H9 (cell line): ENCODE measurements around the gene TMEM254. TPM values are rescaled to one million over a fixed set of nuclear protein-coding genes. Genes with fewer than 3 reads are reported as not detected.

ENCODE experiments used
- DNase-seq: peaks from one replicate; pipeline ENCODE4 v3.0.0-alpha.2; 2017
- H2AFZ ChIP-seq: one replicate; pipeline ENCODE4 v1.6.1; 2013; ENCODE audit warnings: mild to moderate bottlenecking, low read length, control low read depth, moderate library complexity
- H2AK5ac ChIP-seq: 2 replicates; pipeline ENCODE4 v1.6.1; 2013; ENCODE audit warnings: low read length, control low read depth, mixed read lengths; ENCODE audit not compliant: insufficient read length
- H2BK120ac ChIP-seq: one replicate; pipeline ENCODE4 v1.6.1; 2013; ENCODE audit warnings: low read depth, mild to moderate bottlenecking, low read length, control low read depth, inconsistent platforms; ENCODE audit not compliant: poor library complexity, severe bottlenecking
- H2BK12ac ChIP-seq: 2 replicates; pipeline ENCODE4 v1.6.1; 2013; ENCODE audit warnings: low read length, control low read depth, mixed read lengths, low read depth; ENCODE audit not compliant: insufficient read length
- H2BK15ac ChIP-seq: 2 replicates; pipeline ENCODE4 v1.6.1; 2013; ENCODE audit warnings: low read depth, low read length, control low read depth
- H2BK20ac ChIP-seq: one replicate; pipeline ENCODE4 v1.6.1; 2013; ENCODE audit warnings: low read depth, mild to moderate bottlenecking, low read length, control low read depth, inconsistent platforms; ENCODE audit not compliant: poor library complexity, severe bottlenecking
- H2BK5ac ChIP-seq: 2 replicates; pipeline ENCODE4 v1.6.1; 2013; ENCODE audit warnings: low read length, control low read depth, mixed read lengths; ENCODE audit not compliant: insufficient read length
- H3K14ac ChIP-seq: 2 replicates; pipeline ENCODE4 v1.6.1; 2013; ENCODE audit warnings: low read length, control low read depth; ENCODE audit not compliant: insufficient read depth
- H3K18ac ChIP-seq: 2 replicates; pipeline ENCODE4 v1.6.1; 2013; ENCODE audit warnings: low read depth, mild to moderate bottlenecking, mixed read lengths, low read length, control low read depth; ENCODE audit not compliant: insufficient read length
- H3K23ac ChIP-seq: 2 replicates; pipeline ENCODE4 v1.6.1; 2013; ENCODE audit warnings: low read length, control low read depth, mixed read lengths, low read depth; ENCODE audit not compliant: insufficient read length
- H3K23me2 ChIP-seq: 2 replicates; pipeline ENCODE4 v1.6.1; 2013; ENCODE audit warnings: low read depth, mild to moderate bottlenecking, mixed read lengths, low read length, control low read depth; ENCODE audit not compliant: insufficient read length, poor library complexity, severe bottlenecking
- H3K27ac ChIP-seq: 2 replicates; pipeline ENCODE4 v1.5.1; 2013; ENCODE audit warnings: low read length, control low read depth, mixed read lengths, low read depth; ENCODE audit not compliant: insufficient read length
- H3K27me3 ChIP-seq: 2 replicates; pipeline ENCODE4 v1.6.1; 2013; ENCODE audit warnings: low read length, control low read depth, inconsistent platforms; ENCODE audit not compliant: insufficient read depth
- H3K4ac ChIP-seq: 2 replicates; pipeline ENCODE4 v1.6.1; 2013; ENCODE audit warnings: low read depth, mild to moderate bottlenecking, control low read depth, inconsistent platforms, low read length, moderate library complexity
- H3K4me1 ChIP-seq: 2 replicates; pipeline ENCODE4 v1.6.1; 2013; ENCODE audit warnings: low read length, control low read depth, inconsistent platforms; ENCODE audit not compliant: insufficient read depth
- H3K4me2 ChIP-seq: 2 replicates; pipeline ENCODE4 v1.6.1; 2013; ENCODE audit warnings: low read length, control low read depth, mixed read lengths; ENCODE audit not compliant: insufficient read length, insufficient read depth
- H3K56ac ChIP-seq: 2 replicates; pipeline ENCODE4 v1.6.1; 2013; ENCODE audit warnings: low read depth, mild to moderate bottlenecking, mixed read lengths, low read length, control low read depth; ENCODE audit not compliant: insufficient read length
- H3K79me1 ChIP-seq: 2 replicates; pipeline ENCODE4 v1.6.1; 2013; ENCODE audit warnings: low read depth, mild to moderate bottlenecking, moderate library complexity, low read length, control low read depth, inconsistent platforms; ENCODE audit not compliant: insufficient read depth, poor library complexity, severe bottlenecking
- H3K79me2 ChIP-seq: 2 replicates; pipeline ENCODE4 v1.6.1; 2013; ENCODE audit warnings: low read length, control low read depth, inconsistent platforms; ENCODE audit not compliant: insufficient read depth
- H3K9ac ChIP-seq: 2 replicates; pipeline ENCODE4 v1.6.1; 2013; ENCODE audit warnings: low read length, control low read depth, mixed read lengths; ENCODE audit not compliant: insufficient read length; ENCODE audit errors: extremely low read depth
- H3K9me3 ChIP-seq: one replicate; pipeline ENCODE4 v1.6.1; 2013; ENCODE audit warnings: low read depth, low read length, inconsistent platforms; ENCODE audit not compliant: control insufficient read depth
- H3T11ph ChIP-seq: one replicate; pipeline ENCODE4 v1.6.1; 2013; ENCODE audit warnings: mild to moderate bottlenecking, low read length, control low read depth, inconsistent platforms
- H4K20me1 ChIP-seq: one replicate; pipeline ENCODE4 v1.6.1; 2013; ENCODE audit not compliant: control insufficient read depth, insufficient read length, insufficient read depth
- H4K5ac ChIP-seq: 2 replicates; pipeline ENCODE4 v1.6.1; 2013; ENCODE audit warnings: low read depth, mild to moderate bottlenecking, mixed read lengths, low read length, control low read depth; ENCODE audit not compliant: insufficient read length
- H4K8ac ChIP-seq: replicated peaks from 2 replicates; pipeline ENCODE4 v1.6.1; 2013; ENCODE audit warnings: low read length, control low read depth, mixed read lengths, low read depth; ENCODE audit not compliant: insufficient read length
- H4K91ac ChIP-seq: 2 replicates; pipeline ENCODE4 v1.6.1; 2013; ENCODE audit warnings: low read depth, mild to moderate bottlenecking, moderate library complexity, mixed read lengths, low read length, control low read depth; ENCODE audit not compliant: insufficient read length
- H3K27ac Mint-ChIP-seq, 3 experiments: 2 replicates in 2 of 3; 3 replicates in 1 of 3; pipeline ENCODE4 v1.8.0; 2020 to 2021; ENCODE audit warnings: mixed read lengths in 3 of 3, mild to moderate bottlenecking in 1 of 3, moderate library complexity in 1 of 3
- H3K27me3 Mint-ChIP-seq: 2 replicates; pipeline ENCODE4 v1.8.0; 2021; ENCODE audit warnings: low read depth, mild to moderate bottlenecking, moderate library complexity, mixed read lengths
- H3K36me3 Mint-ChIP-seq, 3 experiments: 2 replicates in 2 of 3; 3 replicates in 1 of 3; pipeline ENCODE4 v1.8.0; 2020 to 2021; ENCODE audit warnings: low read depth in 3 of 3, mixed read lengths in 3 of 3; ENCODE audit not compliant: insufficient read depth in 1 of 3
- H3K4me1 Mint-ChIP-seq, 2 experiments: 2 replicates each; pipeline ENCODE4 v1.8.0; 2020; ENCODE audit warnings: mixed read lengths in 2 of 2
- H3K4me3 Mint-ChIP-seq, 2 experiments: 2 replicates in 1 of 2; 3 replicates in 1 of 2; pipeline ENCODE4 v1.8.0; 2020 to 2021; ENCODE audit warnings: mild to moderate bottlenecking in 2 of 2, mixed read lengths in 2 of 2, moderate library complexity in 1 of 2
- H3K9me3 Mint-ChIP-seq, 2 experiments: 2 replicates in 1 of 2; 3 replicates in 1 of 2; pipeline ENCODE4 v1.8.0; 2020; ENCODE audit warnings: mild to moderate bottlenecking in 2 of 2, mixed read lengths in 2 of 2, moderate library complexity in 1 of 2
- CTCF ChIP-seq: fragments of 200-600 bp; sonication (generic); conservative IDR thresholded peaks from 3 replicates; pipeline ENCODE4 v1.8.0; 2021; ENCODE audit warnings: antibody characterized with exemption, mild to moderate bottlenecking
- WGBS: extraction: QIAGEN DNeasy Blood & Tissue Kit; methylation state at CpG from one replicate; pipeline ENCODE4 v1.1.7; 2013; ENCODE audit warnings: missing lambda C conversion rate, low lambda C conversion rate, mixed read lengths; ENCODE audit not compliant: insufficient read length; ENCODE audit errors: extremely low coverage; 5-methylcytosine and 5-hydroxymethylcytosine counted together
- total RNA-seq: library from RNA; stranded (reverse); gene quantifications from 2 replicates; pipeline ENCODE4 v1.2.1, GENCODE V29; 2021

TMEM254 gene
- total RNA-seq, 1 experiment from 2014 or later: 20.3 TPM

DNA sequence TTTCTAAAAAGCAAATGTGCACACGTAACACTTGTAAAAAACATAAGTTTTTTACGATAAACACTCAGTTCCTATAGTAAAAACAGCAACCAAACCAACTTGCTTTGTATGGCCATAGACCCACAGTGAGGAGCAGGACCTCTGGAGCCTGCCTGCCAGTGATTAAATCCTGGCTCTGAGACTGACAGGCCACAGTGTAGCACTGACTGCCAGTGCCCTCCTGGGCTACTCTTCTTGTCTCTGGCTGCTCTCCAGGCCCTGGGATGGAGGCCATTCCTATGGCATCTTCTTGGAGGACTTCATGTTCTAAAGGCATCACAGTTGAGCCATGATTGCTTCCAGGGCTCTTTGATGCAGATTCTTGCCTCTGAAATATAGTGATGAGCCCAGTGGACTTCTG lies 22.7 kb upstream of the TMEM254 start:
- no peak overlapping the region for H3K27ac ChIP-seq
- H3K23me2 ChIP-seq: no peaks in the 10 kb centered on the region
- DNase-seq: no peak
- H3K23ac ChIP-seq: no peak overlapping the region
- H3K18ac ChIP-seq: no peak overlapping the region
- no peak overlapping the region for H3K27ac Mint-ChIP-seq
- H3K36me3 Mint-ChIP-seq: no peaks in the 10 kb centered on the region; a peak in 1 of 7 replicates
- H3K4me3 Mint-ChIP-seq: no peak overlapping the region
- no peak overlapping the region for H2BK120ac ChIP-seq
- H3K9me3 Mint-ChIP-seq: no peaks in the 10 kb centered on the region
- H3K27me3 ChIP-seq: no peaks in the 10 kb centered on the region
- no peak overlapping the region for H2BK20ac ChIP-seq
- H4K8ac ChIP-seq: no peak overlapping the region
- no peak for TF ChIP-seq CTCF
- H2BK15ac ChIP-seq: no peak overlapping the region
- H3K4me1 ChIP-seq: no peaks in the 10 kb centered on the region
- H4K5ac ChIP-seq: no peak overlapping the region
- no peaks in the 10 kb centered on the region for H3K27me3 Mint-ChIP-seq
- H4K20me1 ChIP-seq: no peaks in the 10 kb centered on the region
- WGBS: no CpG with 5 or more reads among the region's 2 CpGs
- no peak overlapping the region for H3K4ac ChIP-seq
- H3K4me1 Mint-ChIP-seq: peaks cover 4% of the 10 kb centered on the region in 2 experiments; a peak in 2 of 4 replicates
- no peak overlapping the region for H4K91ac ChIP-seq
- H3K79me1 ChIP-seq: no peaks in the 10 kb centered on the region
- H2BK5ac ChIP-seq: no peak overlapping the region
- H3K9me3 ChIP-seq: no peaks in the 10 kb centered on the region
- H3K14ac ChIP-seq: no peak overlapping the region
- no peak overlapping the region for H3T11ph ChIP-seq
- no peak overlapping the region for H2AFZ ChIP-seq
- H3K9ac ChIP-seq: no peak overlapping the region
- no peak overlapping the region for H3K56ac ChIP-seq
- no peak overlapping the region for H3K4me2 ChIP-seq
- H3K79me2 ChIP-seq: no peaks in the 10 kb centered on the region
- no peak overlapping the region for H2BK12ac ChIP-seq
- H2AK5ac ChIP-seq: no peak overlapping the region
